BE2C (cell line): ENCODE data around the gene COQ10B.
"Not testable (repeated sequence)": the region's sequence is repeated elsewhere in the genome, so short reads cannot be mapped to it uniquely, and the experiment has no call there.

Experiments
- DNase-seq: peaks from one replicate; pipeline ENCODE4 v3.0.0-alpha.2; 2020
- H3K27me3 ChIP-seq: fragments of 250-450 bp; sonication (Bioruptor Pico); 2 replicates; pipeline ENCODE4 v1.5.1; 2020; ENCODE audit warnings: mild to moderate bottlenecking
- H3K36me3 ChIP-seq: fragments of 250-450 bp; sonication (Bioruptor Pico); 2 replicates; pipeline ENCODE4 v1.5.1; 2020; ENCODE audit warnings: mild to moderate bottlenecking
- H3K4me1 ChIP-seq: fragments of 250-450 bp; sonication (Bioruptor Pico); 2 replicates; pipeline ENCODE4 v1.5.1; 2020
- H3K4me3 ChIP-seq: 2 replicates; pipeline ENCODE4 v1.5.1; 2011; ENCODE audit warnings: low read depth, low read length
- H3K9me3 ChIP-seq: fragments of 250-450 bp; sonication (Bioruptor Pico); 2 replicates; pipeline ENCODE4 v1.5.1; 2020
- CTCF ChIP-seq: IDR thresholded peaks from 2 replicates; pipeline ENCODE4 v1.5.1; 2012; ENCODE audit warnings: mild to moderate bottlenecking, low read depth, low read length

The COQ10B gene

GRCh38 chr2:197423307-197423706, 30.0 kb upstream of the COQ10B start:
- no peaks in the 10 kb centered on the region for H3K4me1 ChIP-seq
- no peaks in the 10 kb centered on the region; the same call in 1 of the 2 replicates for H3K9me3 ChIP-seq
- no peaks in the 10 kb centered on the region for H3K27me3 ChIP-seq
- TF ChIP-seq CTCF: no peak
- H3K36me3 ChIP-seq: peaks cover 49% of the 10 kb centered on the region
- no peak overlapping the region for H3K4me3 ChIP-seq
- no peak for DNase-seq

- TF ChIP-seq CTCF: no peak
- Histone ChIP-seq H3K27me3 (no peaks in the 10 kb centered on the region), H3K4me1 (no peaks in the 10 kb centered on the region), H3K9me3 (no peaks in the 10 kb centered on the region; the same call in 1 of the 2 replicates), H3K4me3 (no peak overlapping the region), H3K36me3 (peaks cover 39% of the 10 kb centered on the region)
- no peak for DNase-seq
Measured at GRCh38 chr2:197425550-197425949, 27.8 kb upstream of the COQ10B start.

GRCh38 chr2:197426723-197427603, 26.4 kb upstream of the COQ10B start:
- no peak for TF ChIP-seq CTCF
- H3K4me3 ChIP-seq: no peak overlapping the region
- no peaks in the 10 kb centered on the region for H3K4me1 ChIP-seq
- no peak for DNase-seq
- peaks cover 26% of the 10 kb centered on the region for H3K36me3 ChIP-seq
- H3K27me3 ChIP-seq: no peaks in the 10 kb centered on the region
- no peaks in the 10 kb centered on the region; the same call in 1 of the 2 replicates for H3K9me3 ChIP-seq

GRCh38 chr2:197427986-197428385, 25.4 kb upstream of the COQ10B start:
- Histone ChIP-seq H3K4me1 (no peaks in the 10 kb centered on the region), H3K27me3 (no peaks in the 10 kb centered on the region), H3K36me3 (peaks cover 17% of the 10 kb centered on the region), H3K4me3 (no peak overlapping the region), H3K9me3 (no peaks in the 10 kb centered on the region; the same call in 1 of the 2 replicates)
- no peak for TF ChIP-seq CTCF
- no peak for DNase-seq

DNA sequence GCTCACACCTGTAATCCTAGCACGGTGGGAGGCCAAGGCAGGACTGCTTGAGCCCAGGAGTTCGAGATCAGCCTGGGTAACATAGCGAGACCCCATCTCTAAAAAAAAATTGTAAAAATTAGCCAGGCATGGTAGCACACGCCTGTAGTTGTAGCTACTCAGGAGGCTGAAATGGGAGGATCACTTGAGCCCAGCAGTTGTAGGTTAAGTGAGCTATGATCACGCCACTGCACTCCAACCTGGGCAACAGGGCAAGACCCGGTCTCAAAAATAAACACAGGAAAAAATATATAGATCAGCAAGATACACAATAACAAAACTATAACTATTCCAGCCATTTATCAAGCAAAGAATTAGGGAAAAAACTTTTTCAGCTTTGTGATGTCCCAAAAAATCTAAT, 21.5 kb upstream of the COQ10B start:
- TF ChIP-seq CTCF: no peak
- Histone ChIP-seq H3K27me3 (no peaks in the 10 kb centered on the region), H3K9me3 (no peaks in the 10 kb centered on the region; the same call in 1 of the 2 replicates), H3K36me3 (peaks cover 13% of the 10 kb centered on the region), H3K4me3 (no peak overlapping the region), H3K4me1 (no peaks in the 10 kb centered on the region; the same call in 1 of the 2 replicates)
- no peak for DNase-seq

DNA sequence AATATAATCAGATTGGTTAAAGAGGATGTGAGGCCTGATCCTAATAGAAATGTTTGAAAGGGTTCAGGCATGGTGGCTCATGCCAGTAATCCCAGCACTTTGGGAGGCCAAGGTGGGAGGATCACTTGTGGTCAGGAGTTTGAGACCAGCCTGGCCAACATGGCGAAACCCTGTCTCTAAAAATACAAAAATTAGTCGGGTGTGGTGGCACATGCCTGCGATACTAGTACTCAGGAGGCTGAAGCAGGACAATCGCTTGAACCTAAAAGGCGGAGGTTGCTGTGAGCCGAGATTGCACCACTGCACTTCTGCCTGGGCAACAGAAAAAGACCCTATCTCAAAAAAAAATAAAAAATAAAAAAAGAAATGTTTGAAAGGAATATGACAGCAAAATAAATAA, 20.8 kb upstream of the COQ10B start:
- DNase-seq, H3K4me1 ChIP-seq, H3K27me3 ChIP-seq, H3K9me3 ChIP-seq, H3K4me3 ChIP-seq: not testable (repeated sequence)
- H3K36me3 ChIP-seq: peaks cover 13% of the 10 kb centered on the region
